ENCODE data around the gene VPS72.
"Not testable (repeated sequence)": the region's sequence is repeated elsewhere in the genome, so short reads cannot be mapped to it uniquely, and the experiment has no call there.

VPS72 gene

DNA sequence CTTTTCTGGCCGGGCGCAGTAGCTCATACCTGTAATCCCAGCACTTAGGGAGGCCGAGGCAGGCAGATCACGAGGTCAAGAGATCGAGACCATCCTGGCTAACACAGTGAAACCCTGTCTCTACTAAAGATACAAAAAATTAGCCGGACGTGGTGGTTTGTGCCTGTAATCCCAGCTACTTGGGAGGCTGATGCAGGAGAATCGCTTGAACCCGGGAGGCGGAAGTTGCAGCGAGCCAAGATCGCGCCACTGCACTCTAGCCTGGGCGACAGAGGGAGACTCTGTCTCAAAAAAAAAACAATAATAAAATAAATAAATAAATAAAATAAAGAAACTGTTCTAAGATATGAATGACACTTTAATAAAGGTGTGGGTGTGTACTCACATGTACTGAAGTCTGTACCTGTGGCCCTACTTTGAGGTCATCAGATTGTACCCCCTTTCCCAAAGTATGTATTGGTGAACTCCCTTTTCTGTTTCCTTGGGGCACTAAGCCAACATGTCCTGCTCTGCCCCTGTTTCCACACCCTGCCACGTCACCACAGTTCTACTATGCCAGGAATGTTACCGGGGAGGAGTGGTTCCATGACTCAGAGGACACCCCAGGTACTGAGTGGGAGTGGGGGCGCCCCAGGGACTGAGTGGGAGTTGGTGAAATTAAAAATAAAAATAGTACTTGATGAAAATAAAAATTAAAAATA is 5.0 kb upstream of the VPS72 start:
- not testable (repeated sequence) for DNase-seq, H3K27ac Mint-ChIP-seq, H3K9me3 Mint-ChIP-seq, H3K4me3 Mint-ChIP-seq, ATAC-seq, H3K27me3 Mint-ChIP-seq
- peaks cover 38% of the 10 kb centered on the region for H3K4me1 Mint-ChIP-seq

DNA sequence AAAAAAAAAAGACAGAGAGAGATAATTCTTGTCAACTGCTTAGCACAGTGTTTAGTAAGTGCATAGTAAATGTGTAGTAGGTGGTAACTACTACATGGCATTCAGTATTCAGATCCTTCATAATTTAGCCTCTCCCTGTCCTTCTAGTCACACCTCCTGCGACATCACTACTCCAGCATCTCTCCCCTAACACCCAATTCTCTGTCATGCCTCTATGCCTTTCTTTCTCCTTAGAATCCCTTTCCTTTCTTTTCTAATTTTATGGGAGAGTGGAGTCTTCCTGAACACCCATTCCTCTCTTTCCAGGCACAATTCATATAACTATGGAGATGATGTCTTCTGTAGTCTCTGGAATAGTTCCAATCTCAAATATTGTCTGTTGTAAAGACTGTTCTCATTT is 3.9 kb upstream of the VPS72 start:
- no peaks in the 10 kb centered on the region for H3K9me3 Mint-ChIP-seq
- peaks cover 31% of the 10 kb centered on the region for H3K4me1 Mint-ChIP-seq
- no peak overlapping the region for H3K4me3 Mint-ChIP-seq
- H3K27me3 Mint-ChIP-seq: no peaks in the 10 kb centered on the region
- no peak overlapping the region for H3K27ac Mint-ChIP-seq
- ATAC-seq (no peak), DNase-seq (no peak)

GRCh38 chr1:151193304-151193703 is 3.3 kb upstream of the VPS72 start:
- no peak for DNase-seq
- Mint-ChIP-seq H3K27ac (no peak overlapping the region), H3K4me3 (no peak overlapping the region), H3K4me1 (peaks cover 35% of the 10 kb centered on the region), H3K27me3 (no peaks in the 10 kb centered on the region), H3K9me3 (no peaks in the 10 kb centered on the region)
- ATAC-seq: no peak

- ATAC-seq (no peak), DNase-seq (no peak)
- Mint-ChIP-seq H3K4me1 (peaks cover 33% of the 10 kb centered on the region), H3K27me3 (no peaks in the 10 kb centered on the region), H3K4me3 (no peak overlapping the region), H3K9me3 (no peaks in the 10 kb centered on the region), H3K27ac (no peak overlapping the region)
These were observed 2.0 kb upstream of the VPS72 start for GRCh38 chr1:151192047-151192446.

- not testable (repeated sequence) for H3K27me3 Mint-ChIP-seq, ATAC-seq, H3K9me3 Mint-ChIP-seq, DNase-seq
- Mint-ChIP-seq H3K27ac (peak overlapping the region in 1 of 2 donors; percentile 75), H3K4me3 (peak overlapping the region; percentile 98 to 99), H3K4me1 (peaks cover 22% of the 10 kb centered on the region)
These were observed 1.3 kb downstream of the VPS72 start for GRCh38 chr1:151188667-151189066.

- Mint-ChIP-seq H3K4me3 (no peak overlapping the region), H3K27me3 (no peaks in the 10 kb centered on the region), H3K9me3 (no peaks in the 10 kb centered on the region), H3K27ac (no peak overlapping the region), H3K4me1 (peaks cover 22% of the 10 kb centered on the region)
- DNase-seq: no peak
- ATAC-seq: no peak
These were observed 2.8 kb downstream of the VPS72 start for GRCh38 chr1:151187205-151187604.

GRCh38 chr1:151184211-151184610 is 5.8 kb downstream of the VPS72 start:
- no peak overlapping the region for H3K4me3 Mint-ChIP-seq
- H3K27ac Mint-ChIP-seq: no peak overlapping the region
- DNase-seq (no peak), ATAC-seq (no peak)
- no peaks in the 10 kb centered on the region for H3K9me3 Mint-ChIP-seq
- H3K27me3 Mint-ChIP-seq: no peaks in the 10 kb centered on the region
- peaks cover 16% of the 10 kb centered on the region for H3K4me1 Mint-ChIP-seq

DNA sequence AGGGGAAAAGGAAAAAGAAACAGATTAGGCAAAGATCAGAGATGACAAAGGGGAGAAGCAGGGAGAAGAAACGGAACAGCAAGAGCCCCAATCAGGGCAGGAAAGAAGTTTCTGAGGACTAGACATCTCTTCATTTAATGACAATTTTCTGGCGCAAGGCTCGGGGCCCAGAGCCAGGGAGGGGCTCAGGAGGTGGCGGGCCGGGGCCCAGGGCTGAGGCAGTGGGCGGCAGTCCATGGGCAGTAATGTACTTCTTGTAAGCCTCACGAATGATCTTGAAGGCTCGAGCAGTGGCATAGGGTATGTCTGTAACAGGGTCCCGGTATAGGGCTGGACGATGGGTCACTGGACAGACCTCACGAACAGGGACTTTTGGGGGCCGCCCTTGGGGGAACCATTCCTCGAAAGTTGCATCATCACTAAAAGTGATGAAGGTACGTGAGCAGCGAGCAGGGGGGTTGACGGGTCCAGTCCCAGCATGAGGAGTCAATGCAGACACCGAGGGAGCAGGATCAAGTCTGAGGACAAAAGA is 13.4 kb downstream of the VPS72 start:
- no peaks in the 10 kb centered on the region for H3K9me3 Mint-ChIP-seq
- DNase-seq (no peak), ATAC-seq (no peak)
- peak overlapping the region in 1 of 2 donors; percentile 82 for H3K27ac Mint-ChIP-seq
- no peaks in the 10 kb centered on the region for H3K27me3 Mint-ChIP-seq
- H3K4me1 Mint-ChIP-seq: peaks cover 12% of the 10 kb centered on the region
- no peak overlapping the region for H3K4me3 Mint-ChIP-seq

- ATAC-seq (peak; percentile 84), DNase-seq (no peak)
- peaks cover 12% of the 10 kb centered on the region for H3K4me1 Mint-ChIP-seq
- H3K27ac Mint-ChIP-seq: peak within 1 kb of the TSS; percentile 14 to 82
- no peaks in the 10 kb centered on the region for H3K9me3 Mint-ChIP-seq
- H3K27me3 Mint-ChIP-seq: no peaks in the 10 kb centered on the region
- H3K4me3 Mint-ChIP-seq: no peak within 1 kb of the TSS
These were observed 14.1 kb downstream of the VPS72 start, which contains the start of gene TMOD4 for GRCh38 chr1:151175863-151176262. TSS of gene TMOD4 (minus strand) at chr1:151175981. CDS start at chr1:151174875, 1,106 bp downstream.

GRCh38 chr1:151175041-151175741 is 14.8 kb downstream of the VPS72 start:
- H3K4me1 Mint-ChIP-seq: peaks cover 12% of the 10 kb centered on the region
- no peaks in the 10 kb centered on the region for H3K27me3 Mint-ChIP-seq
- no peaks in the 10 kb centered on the region for H3K9me3 Mint-ChIP-seq
- no peak for DNase-seq
- H3K4me3 Mint-ChIP-seq: no peak overlapping the region
- ATAC-seq: no peak
- peak overlapping the region in 1 of 2 donors; percentile 14 for H3K27ac Mint-ChIP-seq

GRCh38 chr1:151171190-151171589 is 18.8 kb downstream of the VPS72 start:
- Mint-ChIP-seq H3K9me3 (no peaks in the 10 kb centered on the region), H3K4me1 (peaks cover 30% of the 10 kb centered on the region), H3K27ac (no peak overlapping the region), H3K4me3 (no peak overlapping the region), H3K27me3 (no peaks in the 10 kb centered on the region)
- ATAC-seq (no peak), DNase-seq (no peak)

GRCh38 chr1:151167116-151167515 is 22.9 kb downstream of the VPS72 start:
- H3K4me3 Mint-ChIP-seq: peak overlapping the region; percentile 89 to 94
- DNase-seq (no peak), ATAC-seq (no peak)
- H3K9me3 Mint-ChIP-seq: no peaks in the 10 kb centered on the region
- H3K4me1 Mint-ChIP-seq: peaks cover 55% of the 10 kb centered on the region
- H3K27me3 Mint-ChIP-seq: no peaks in the 10 kb centered on the region
- peak overlapping the region; percentile 76 to 96 for H3K27ac Mint-ChIP-seq

- peak overlapping the region; percentile 89 to 94 for H3K4me3 Mint-ChIP-seq
- H3K4me1 Mint-ChIP-seq: peaks cover 61% of the 10 kb centered on the region
- ATAC-seq (no peak), DNase-seq (no peak)
- peak overlapping the region; percentile 96 to 98 for H3K27ac Mint-ChIP-seq
- H3K27me3 Mint-ChIP-seq: no peaks in the 10 kb centered on the region
- no peaks in the 10 kb centered on the region for H3K9me3 Mint-ChIP-seq
These were observed 23.5 kb downstream of the VPS72 start for GRCh38 chr1:151166505-151166956.

GRCh38 chr1:151165738-151166504 is 24.1 kb downstream of the VPS72 start, which contains the start of the genes LYSMD1 and SCNM1:
TSS of gene LYSMD1 (minus strand) at chr1:151165902. CDS start at chr1:151165258, 644 bp downstream.
TSS of gene SCNM1 (plus strand) at chr1:151166144. CDS start at chr1:151166153, 9 bp downstream.
- Mint-ChIP-seq H3K4me1 (peaks cover 67% of the 10 kb centered on the region), H3K27me3 (no peaks in the 10 kb centered on the region), H3K9me3 (no peaks in the 10 kb centered on the region), H3K27ac (peak within 1 kb of the TSS; percentile 96 to 98), H3K4me3 (peak within 1 kb of the TSS; percentile 89 to 94)
- DNase-seq (peak; percentile 93 to 98), ATAC-seq (peak; percentile 95)

DNA sequence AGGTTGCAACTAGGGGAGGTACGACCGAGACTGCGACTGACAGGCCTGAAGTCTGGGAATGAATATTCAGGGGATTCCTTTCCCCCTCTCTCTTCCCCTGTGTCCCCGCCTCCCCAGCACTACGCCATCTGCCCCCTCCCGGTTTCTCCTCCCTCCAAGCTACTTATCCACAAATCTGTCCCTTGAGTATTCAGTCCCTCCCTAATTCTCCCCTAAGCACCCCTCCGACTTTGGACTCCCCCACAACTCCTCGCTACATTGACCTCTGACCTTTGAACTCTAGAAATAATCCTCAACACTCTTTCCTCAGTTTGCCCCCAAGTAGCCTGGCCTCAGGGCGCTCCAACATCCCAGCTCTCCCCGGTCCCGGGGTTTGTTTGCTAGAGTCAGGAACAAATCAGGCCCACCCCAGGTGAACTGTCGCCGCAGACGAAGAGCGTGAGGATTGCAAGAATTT is 24.7 kb downstream of the VPS72 start:
- Mint-ChIP-seq H3K27ac (peak overlapping the region; percentile 96 to 98), H3K9me3 (no peaks in the 10 kb centered on the region), H3K4me3 (peak overlapping the region; percentile 89 to 94), H3K4me1 (peaks cover 73% of the 10 kb centered on the region), H3K27me3 (no peaks in the 10 kb centered on the region)
- ATAC-seq (peak; percentile 3), DNase-seq (no peak)

Measured in stimulated activated naive CD8-positive, alpha-beta T cell treated with anti-CD3 and anti-CD28 coated beads, Interleukin-15, amount 100 ng/mL, for 72 hours (primary cell).